GM18499 (cell line): ENCODE data around the gene FBXO48.

Experiments used
- ATAC-seq: cut with Tn5 transposase; IDR thresholded peaks from one replicate; pipeline ENCODE4 v1.9.1; 2021; ENCODE audit warnings: moderate number of reproducible peaks; ENCODE audit not compliant: insufficient read depth, unreplicated experiment

The FBXO48 gene

DNA sequence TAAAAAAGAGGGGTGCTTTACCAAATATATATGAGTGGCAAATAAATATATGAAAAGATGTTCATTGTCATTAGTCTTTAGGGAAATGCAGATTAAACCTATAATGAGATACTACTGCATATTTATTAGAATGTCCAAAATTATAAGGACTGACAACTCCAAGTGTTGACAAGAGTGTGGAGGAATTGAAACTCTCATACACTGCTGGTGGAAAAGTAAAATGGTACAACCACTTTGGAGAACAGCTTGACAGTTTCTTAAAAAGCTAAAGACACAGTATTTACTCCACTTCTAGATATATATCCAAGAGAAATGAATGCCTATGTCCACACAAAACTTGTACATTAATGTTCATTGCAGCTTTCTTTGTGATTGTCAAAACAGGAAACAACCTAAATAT is 51.6 kb downstream of the FBXO48 start:
- no peak for ATAC-seq

DNA sequence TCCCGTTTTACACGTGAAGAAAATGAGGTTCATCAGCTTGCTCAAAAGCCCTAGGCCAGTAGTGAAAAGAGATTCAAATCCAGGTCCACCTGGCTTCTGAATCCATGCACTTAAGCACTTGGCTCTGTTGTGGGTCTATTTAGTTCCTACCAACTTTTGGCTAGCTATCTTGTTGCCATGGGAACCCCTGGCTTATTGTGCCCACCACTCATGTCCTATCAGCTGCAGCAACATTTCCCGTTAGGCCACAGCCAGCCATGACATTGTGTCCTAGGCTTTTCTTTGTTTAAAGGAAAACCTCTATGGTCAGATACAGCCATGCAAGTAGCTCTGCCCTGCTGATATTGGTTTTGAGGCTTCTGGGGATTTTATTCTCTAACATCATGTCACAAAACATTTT is 52.2 kb downstream of the FBXO48 start:
- ATAC-seq = no peak

DNA sequence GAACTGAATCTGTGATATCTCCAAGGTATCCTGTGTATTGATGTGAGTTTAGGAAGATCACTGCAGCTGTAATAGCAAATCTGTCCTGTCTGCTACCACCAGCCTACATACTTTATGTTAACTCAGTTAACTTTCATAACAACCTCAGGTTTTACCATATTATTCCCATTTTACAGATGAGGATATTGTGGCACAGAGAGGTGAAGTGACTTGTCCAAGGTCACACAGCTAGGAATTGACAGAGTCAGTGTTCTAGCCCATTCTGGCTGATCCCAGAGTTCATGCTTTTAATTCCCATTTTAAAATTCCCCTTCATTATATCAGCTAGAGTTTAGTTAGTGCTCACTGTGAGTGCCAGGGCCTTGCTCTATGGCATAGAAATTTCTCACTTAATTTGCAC is 52.6 kb downstream of the FBXO48 start:
- ATAC-seq = no peak

DNA sequence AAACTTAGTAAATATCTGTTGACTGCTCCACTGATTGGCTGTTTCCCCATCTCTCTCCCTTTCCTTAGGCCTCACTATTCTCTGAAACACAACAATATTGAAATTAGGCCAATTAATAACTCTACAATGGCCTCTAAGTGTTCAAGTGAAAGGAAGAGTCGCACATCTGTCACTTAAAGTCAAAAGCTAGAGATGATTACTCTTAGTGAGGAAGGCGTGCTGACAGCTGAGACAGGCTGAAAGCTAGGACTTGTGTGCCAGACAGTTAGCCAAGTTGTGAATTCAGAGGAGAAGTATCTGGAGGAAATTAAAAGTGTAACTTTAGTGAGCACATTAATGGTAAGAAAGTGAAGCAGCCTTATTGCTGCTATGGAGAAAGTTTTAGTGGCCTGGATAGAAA is 53.6 kb downstream of the FBXO48 start:
- ATAC-seq = no peak

DNA sequence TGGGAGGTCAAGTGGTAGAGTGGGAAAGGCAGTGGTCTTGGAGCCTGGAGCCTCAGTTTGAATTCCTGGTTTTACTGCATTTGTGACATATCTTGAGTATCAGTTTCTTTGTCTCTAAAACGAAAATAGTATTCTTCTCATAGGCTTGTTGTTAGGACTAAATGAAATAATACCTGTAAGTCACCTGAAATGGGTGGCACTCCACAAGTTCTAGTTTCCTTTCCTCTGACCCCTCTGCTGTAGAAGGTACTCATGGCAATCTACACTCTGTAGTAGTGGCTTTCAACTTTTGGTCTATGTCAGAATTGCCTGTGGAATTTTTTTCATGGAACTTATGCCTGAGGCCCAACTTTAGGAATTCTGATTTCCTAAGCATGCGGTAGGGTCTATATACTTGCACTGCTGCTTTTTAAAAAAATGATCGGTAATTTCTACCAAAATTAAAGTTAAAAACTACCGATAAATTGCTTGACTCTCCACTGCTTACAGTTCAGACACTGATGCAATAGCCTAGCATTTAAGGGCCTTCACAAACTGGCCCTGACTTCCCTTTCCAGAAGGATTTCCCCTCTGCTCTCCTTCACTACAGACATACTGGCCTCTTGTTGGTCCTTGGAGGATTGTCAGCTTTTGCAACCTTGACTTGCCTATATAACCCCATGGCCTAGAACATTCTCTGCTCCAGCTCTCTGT is 54.8 kb downstream of the FBXO48 start:
- ATAC-seq = peak; percentile 14

DNA sequence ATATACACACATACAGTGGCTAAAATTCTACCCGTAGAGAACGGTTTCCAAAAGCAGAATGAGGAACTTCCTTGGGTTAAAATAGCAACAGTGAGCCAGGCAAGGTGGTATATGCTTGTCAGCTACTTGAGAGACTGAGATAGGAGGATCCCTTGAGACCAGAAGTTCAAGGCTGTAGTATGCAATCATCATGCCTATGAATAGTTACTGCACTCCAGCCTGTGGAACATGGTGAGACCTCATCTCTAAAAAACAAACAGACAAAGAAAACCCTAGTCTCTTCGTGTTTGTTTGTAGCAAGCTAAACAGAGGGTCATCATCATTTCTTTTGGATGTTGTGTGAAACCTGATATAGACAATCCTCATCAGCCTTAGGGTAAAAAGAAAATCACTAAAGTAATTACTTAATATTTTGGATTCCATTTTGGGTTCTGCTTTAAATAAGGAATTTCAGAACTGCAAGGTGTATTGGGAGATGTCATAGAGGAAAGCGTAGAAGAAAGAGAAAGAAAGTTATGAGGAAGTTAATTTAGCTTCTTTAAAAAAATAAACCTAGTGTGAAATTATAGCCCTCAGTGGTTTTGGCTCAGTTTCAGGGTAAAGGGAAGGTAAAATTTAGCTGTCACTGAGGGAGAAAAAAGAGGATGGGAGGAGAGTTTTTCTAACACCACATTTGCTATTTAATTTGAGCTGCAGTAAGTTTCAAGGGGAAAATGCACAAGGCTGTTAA is 55.5 kb downstream of the FBXO48 start:
- peak; percentile 83 for ATAC-seq
